ENCODE measurements around the gene FASN.

The FASN gene

DNA sequence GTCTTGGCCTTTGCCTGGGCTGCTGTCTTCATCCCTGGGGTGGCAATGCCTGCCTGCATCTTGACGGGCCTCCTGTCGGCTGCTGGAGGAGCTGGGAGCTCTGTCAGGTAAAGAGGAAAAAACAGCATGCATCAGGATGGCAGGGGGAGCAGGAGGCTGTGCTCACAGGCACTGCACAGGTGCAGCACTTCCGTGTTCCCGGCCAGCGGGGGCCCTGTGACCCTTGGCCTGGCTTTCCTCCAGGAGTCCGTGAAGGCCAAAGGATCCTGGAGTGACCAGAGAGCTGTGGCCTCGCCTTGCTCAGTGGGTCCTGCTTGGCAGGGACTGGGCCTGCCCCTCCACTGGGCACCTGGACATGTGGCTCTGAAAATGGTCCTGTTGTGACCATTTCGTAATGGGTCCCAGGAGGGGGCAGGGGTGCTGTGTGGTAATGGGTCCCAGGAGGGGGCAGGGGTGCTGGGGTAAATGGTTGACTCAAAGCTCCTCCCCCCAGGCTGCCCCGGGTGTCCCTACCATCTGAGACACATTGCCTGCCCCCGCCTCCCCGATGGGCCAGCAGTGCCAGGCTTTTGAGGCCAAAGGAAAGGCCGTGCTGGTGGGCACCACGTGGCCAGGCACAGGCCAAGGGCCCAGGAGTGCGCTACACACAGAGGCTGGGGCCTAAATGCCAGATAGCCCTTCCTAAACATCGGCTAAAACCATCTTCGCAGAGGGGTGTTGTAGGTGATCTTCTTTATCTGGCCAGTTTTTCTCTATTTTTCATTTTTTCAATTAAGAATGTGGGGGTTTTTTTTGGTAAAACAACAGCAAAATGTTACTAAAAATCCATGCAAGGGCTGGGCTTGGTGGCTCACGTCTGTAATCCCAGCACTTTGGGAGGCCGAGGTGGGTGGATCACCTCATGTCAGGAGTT, 4.0 kb upstream of the FASN start:
- no peak for DNase-seq (ENCODE audit: low read depth)

GRCh38 chr17:82101301-82101715, 3.3 kb upstream of the FASN start:
- DNase-seq (ENCODE audit: low read depth) = no peak

DNA sequence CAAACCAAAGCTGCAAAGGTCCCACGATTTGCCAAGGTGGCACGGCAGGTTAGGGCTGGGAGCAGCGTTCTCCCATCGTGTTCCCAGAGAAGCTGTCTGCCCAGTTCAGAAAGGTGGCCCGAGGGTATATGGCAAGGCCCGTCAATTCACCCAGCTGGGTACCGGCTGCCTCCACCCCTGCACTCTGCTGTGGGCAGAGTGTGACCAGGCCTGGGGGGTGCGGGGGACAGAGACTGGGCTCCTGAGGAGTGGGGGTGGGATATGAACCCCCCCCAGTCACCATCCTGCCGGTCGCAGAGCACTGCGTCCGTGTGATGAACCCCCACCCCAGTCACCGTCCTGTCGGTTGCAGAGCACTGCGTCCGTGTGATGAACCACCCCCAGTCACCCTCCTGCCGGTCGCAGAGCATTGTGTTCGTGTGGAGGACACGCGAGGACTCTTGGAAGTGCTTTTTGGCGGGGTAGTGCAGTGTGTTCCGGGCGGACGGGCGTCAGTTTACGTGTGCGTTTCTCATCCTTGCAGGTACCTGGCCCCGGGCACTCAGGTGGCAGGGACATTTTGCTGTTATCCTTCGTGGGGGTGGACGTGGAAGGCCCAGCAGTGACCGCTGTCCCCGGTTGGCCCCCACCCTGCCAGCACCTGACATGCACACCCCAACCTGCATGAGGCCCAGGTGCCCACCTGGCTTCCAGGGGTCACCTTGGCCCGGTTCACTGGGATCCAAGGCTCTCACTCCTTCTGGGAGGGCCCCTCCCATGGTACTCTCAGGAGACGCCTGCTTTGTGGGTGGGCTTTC, 2.7 kb upstream of the FASN start:
- no peak for DNase-seq (ENCODE audit: low read depth)

DNA sequence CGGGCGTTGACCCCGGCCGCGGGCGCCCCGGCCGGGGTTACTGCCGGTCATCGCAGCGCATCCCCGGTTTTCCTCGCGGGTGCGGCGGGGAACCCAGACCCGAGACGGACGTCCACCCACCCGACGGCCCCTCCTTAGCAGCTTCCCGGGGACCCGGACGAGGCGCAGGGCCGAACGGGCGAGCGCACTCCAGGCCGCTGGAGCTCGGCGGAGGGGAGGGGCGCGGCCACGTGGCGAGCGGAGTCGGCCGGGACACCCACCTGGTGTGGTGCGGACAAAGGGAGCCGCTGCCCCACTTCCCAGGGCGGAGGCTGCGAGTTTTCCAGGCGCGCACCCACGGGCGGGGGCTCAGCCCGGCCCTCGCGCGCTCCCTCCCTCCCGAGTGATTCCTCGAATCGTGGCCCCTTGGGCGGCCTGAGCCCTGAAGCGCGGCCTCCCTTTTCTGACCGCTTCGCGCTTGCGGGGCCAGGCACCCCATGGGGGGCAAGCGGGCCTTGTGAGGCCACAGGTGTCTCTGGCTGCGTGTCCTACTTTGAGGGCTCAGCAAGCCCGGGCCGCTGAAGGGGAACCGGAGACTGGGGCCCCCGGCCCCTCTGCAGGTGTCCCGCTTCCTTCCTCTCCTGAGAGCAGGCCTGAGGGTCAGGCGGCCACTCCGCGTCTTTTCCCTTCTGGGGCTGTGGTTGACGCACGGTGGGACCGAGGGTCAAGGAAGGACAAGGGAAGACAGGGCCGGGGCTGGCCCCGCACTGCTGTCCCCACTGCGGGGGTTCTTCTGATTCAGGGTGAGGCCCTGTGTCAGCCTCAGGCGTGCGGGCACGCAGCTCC, 1.1 kb upstream of the FASN start:
- peak; percentile 22 for DNase-seq (ENCODE audit: low read depth)

DNA sequence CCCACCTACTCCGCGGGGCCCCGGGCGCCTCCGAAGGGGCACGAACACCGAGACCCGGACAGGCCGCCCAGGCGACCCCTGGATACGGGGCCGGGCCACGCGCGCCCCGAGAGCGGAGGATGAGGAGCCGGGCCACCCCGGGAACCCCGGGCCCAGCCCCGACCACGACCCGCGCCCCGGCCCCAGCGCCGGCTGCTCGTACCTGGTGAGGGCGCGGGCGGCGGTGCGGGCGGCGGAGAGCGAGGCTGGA, 192 bp downstream of the FASN start:
- no peak for DNase-seq (ENCODE audit: low read depth)

DNA sequence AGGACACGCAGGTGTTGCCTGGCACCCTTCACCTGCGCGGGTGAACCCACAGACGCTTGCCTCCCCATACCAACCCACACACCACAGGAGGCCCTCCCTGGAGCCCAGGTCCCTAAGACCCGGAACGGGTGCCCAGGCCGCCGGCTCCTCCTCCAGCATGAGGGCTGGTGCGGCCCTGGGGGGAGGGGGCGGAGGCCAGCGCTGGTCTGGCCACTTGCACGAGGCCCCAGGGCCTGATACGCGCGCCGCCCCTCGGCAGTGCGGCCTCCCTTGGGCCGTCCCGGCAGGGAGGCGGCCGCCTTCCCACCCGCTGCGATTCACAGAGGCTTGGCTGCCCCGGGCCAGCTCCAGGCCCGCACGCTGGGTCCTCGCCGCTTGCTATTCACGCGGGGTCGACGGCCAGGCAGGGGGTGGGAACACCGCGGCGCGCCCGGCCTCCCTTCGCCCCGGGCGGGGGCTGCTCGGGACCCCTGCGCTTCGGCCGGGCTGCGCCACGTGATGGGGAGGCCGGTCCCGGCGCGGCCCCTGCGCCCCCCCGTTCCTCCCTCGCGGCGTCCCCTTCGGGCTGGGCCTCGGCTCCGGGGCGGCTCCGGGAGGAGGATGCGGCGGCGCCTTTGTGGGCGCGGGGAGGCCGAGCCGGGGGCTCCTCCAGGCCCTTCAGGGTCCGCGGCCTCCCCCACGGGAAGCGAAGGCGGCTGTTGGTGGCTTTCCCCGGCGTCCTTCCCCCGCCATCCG, 685 bp downstream of the FASN start:
- peak; percentile 25 for DNase-seq (ENCODE audit: low read depth)

DNA sequence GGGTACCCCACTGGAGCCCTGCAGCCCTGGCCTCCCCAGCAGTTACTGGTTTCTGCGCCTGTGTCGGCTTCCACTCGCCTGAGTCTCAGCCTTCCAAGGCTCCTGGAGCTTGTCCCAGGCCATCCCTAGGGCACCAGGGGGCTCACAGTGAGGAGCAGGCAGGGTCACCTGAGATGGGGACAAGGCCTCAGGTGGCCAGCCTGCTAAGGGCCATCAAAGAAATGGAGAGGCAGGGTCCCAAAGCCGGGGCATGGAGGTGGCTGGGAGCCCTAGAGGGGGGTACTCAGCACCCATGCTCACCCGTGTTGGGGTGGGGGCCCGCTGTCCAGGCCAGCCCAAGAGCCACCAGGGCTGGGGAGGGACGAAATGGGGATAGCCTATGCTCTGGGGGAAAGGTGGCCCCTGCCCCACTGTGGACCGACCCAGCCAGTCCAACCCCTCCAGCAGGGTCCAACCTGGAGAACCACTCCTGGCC, 1.3 kb downstream of the FASN start:
- DNase-seq (ENCODE audit: low read depth) = no peak

- DNase-seq (ENCODE audit: low read depth) = no peak
These were observed 2.0 kb downstream of the FASN start for GRCh38 chr17:82095777-82096708.

DNA sequence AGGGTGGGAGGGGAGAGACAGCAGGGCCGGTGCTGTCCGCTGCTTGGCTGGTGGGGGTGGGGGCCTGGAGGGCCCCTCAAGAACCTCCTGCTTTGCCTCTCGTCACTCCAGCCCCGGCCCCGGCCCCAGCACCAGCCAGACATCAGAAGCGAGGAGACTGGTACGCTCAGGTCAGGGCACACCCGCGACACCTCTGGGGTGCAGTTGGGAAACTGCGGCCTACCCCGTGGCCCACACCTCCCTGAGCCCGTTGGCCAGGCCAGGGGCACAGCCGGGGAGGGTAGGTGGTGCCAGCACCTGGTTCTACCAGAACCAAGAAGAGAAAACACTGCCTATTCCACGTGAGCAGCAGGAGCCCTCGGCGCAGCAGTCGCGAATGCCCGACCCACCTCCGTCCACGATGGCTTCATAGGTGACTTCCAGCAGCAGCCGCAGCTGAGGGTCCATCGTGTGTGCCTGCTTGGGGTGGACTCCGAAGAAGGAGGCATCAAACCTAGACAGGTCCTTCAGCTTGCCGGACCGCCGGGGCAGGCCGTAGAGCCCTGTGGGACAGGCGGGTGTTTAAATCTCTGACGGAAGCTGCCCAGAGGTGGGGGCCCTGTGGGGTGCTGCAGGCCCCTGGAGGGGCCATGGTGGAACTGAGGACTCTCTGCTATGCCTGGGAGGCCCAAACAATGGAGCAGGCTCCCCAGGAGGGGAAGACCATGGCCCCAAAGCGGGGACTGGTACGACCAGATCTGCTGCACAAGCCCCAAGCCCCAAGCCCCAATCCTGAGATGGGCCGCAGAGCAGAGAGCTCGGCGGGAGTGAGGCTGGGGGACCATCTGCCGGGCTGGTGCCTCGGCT, 2.9 kb downstream of the FASN start:
- DNase-seq (ENCODE audit: low read depth) = no peak

DNA sequence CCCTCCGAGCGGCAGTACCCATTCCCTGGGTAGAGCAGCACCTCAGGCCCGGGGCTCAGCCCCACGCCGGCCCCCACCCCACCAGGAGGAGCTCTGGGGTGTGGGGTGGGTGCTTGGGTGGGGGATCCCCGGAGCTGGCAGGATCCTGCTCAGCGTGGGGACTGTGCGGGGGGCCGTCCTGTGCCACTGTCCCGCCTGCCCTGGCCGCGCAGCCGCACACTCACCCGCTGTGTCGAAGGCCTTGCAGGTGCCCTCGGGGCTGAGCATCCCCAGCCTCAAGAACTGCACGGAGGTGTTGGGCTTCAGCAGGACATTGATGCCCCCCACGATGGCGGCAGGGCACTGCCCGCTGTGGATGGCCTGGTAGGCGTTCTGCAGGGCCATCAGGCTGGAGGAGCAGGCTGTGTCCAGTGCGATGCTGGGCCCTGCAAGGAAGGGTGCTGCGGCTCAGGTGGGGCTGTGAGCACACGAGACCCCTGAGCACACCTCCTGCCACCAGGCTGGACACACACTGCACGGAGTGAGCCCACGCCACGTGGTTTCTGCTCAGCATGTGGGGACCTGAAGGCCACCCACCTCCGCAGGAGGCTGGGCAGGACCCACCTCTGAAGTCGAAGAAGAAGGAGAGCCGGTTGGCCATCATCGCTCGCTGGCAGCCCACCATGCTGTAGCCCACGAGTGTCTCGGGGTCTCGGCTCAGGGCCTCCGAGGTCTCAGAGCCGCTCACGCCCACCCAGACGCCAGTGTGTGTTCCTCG, 4.9 kb downstream of the FASN start:
- DNase-seq (ENCODE audit: low read depth) = no peak

- no peak for DNase-seq (ENCODE audit: low read depth)
These were observed 5.4 kb downstream of the FASN start for GRCh38 chr17:82092628-82092994.

GRCh38 chr17:82092094-82092586, 5.9 kb downstream of the FASN start:
- DNase-seq (ENCODE audit: low read depth) = no peak

- no peak for DNase-seq (ENCODE audit: low read depth)
These were observed 6.6 kb downstream of the FASN start for GRCh38 chr17:82091264-82092066.

DNA sequence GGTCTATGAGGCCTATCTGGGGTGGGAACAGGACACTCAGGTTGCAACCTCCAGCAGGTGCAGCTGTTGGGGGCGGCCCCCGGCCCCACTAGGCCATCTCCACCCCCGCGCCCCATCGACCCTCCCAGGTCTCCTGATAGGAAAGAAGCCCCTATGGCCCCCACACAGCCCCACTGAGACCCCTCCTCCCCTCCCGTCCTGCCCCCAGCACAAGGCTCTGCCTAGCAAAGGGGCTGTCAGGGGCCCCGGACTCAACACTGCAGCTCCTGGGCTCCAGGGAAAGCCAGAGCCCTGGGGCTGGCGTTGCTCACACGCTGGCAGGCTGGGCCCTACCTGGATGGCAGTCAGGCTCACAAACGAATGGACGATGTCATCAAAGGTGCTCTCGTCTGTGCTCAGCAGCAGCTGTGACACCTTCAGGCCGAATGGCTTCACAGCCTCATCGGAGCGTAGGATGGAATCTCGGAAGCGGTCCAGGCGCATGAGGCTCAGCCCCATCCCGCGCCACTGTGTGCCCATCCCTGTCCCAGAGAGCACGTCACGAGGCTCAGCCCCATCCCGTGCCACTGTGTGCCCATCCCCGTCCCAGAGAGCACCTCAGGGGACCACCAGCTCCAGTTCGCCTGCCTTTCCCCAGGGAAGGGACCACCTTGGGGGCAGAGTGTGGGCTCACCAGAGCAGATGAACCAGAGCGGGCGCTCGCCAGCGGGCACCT, 7.3 kb downstream of the FASN start:
- no peak for DNase-seq (ENCODE audit: low read depth)

DNA sequence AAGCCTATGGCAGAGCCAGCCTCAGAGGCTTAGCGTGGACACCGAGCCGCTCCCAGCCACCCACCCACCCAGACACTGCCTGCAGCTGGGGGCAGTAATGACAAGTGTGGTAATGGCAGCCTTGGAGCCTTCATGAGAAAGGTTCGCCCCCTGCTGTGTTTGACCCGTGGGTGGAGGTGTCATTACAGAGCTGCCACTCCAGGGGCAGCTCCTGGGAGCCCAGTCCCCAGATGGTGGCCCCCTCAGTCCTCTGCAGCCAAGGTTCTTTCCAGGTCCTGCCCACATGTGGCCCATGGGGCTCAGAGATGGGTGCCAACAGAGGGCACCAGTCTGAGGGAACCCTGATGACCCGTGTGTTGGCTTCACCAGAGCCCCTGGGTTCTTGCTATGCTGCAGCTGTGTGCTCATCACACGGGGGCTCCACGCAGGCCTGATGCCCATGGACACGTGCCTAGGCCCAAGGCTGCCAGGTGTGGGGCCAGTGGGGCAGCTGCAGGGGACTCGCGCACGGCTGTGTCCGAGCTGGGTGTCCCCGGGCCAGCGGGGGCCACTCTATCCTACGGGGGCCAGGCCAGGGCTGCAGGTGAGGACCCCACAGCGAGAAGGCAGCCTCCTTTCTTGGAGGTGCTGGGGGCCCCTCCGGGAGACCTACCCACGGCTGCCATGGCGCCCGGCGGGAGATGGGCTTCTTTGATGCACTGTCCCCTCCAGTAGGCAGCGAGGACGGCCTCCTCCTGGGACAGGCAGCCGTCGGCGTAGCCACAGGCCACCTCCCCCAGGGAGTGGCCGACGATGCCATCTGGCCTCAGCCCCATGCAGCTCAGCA, 8.1 kb downstream of the FASN start:
- no peak for DNase-seq (ENCODE audit: low read depth)
